ENCODE data around the gene PDX1. TPM values are rescaled to one million over a fixed set of nuclear protein-coding genes. Genes with fewer than 3 reads are reported as not detected.

PDX1 gene
- total RNA-seq, 1 experiment from 2014 or later: 1.7 TPM

- Histone ChIP-seq H2AFZ (ENCODE audit: low read depth, low read length, poor library complexity, severe bottlenecking) (no peak overlapping the region), H3K27ac (ENCODE audit: low read depth, low read length) (no peak overlapping the region), H3K4me2 (ENCODE audit: low read length) (no peak overlapping the region), H3K4me1 (ENCODE audit: control insufficient read depth in 1 of 2, insufficient read depth in 2 of 2, low read length in 2 of 2) (peaks cover 5 to 20% of the 10 kb centered on the region in 2 experiments; a peak in 3 of 4 replicates), H3K9me3 (ENCODE audit: control insufficient read depth in 1 of 2, insufficient read depth in 1 of 2, low read depth in 1 of 2, low read length in 2 of 2) (no peaks in the 10 kb centered on the region), H3K9ac (ENCODE audit: low read length) (no peak overlapping the region), H3K9me2 (ENCODE audit: insufficient read depth) (no peaks in the 10 kb centered on the region), H3K36me3 (ENCODE audit: control insufficient read depth in 1 of 2, insufficient read depth in 2 of 2, low read length in 2 of 2) (no peaks in the 10 kb centered on the region), H3K4me3 (replicated peaks in 1 of 2; ENCODE audit: low read depth in 1 of 2, low read length in 2 of 2) (no peak overlapping the region), H3K79me2 (ENCODE audit: insufficient read depth, low read length) (no peaks in the 10 kb centered on the region), H4K20me1 (ENCODE audit: insufficient read depth) (no peaks in the 10 kb centered on the region), H3K27me3 (ENCODE audit: insufficient read depth, low read length) (no peaks in the 10 kb centered on the region)
- DNase-seq (ENCODE audit: low read depth, low spot score) (no peak), ATAC-seq (no peak)
- BruUV-seq (replicated peaks): no TSS peak
- ChIA-PET POLR2A (no interaction called here), CTCF (no interaction called here), RAD21 (ENCODE audit: low non-redundant PET in 1 of 2, low total read pairs in 2 of 2, uncharacterized antibody in 2 of 2, unreplicated experiment in 2 of 2) (no interaction called here)
- intact Hi-C loops (cut with micrococcal nuclease): no loop called here
- TF ChIP-seq ZNF274 (IDR thresholded peaks at IDR 0.05; ENCODE audit: low read depth, low read length): no peak
- TF ChIP-seq TCF7L2 (IDR thresholded peaks at IDR 0.05; ENCODE audit: borderline replicate concordance, extremely low read depth, insufficient read depth, insufficient read length): no peak
- no peak for TF ChIP-seq POLR2AphosphoS5 (IDR thresholded peaks at IDR 0.05; ENCODE audit: low read depth, low read length)
- no peak for TF ChIP-seq YY1 (IDR thresholded peaks at IDR 0.05; ENCODE audit: extremely low read depth, insufficient replicate concordance, low read depth, low read length)
- TF ChIP-seq ZBTB33 (IDR thresholded peaks at IDR 0.05; ENCODE audit: extremely low read depth, insufficient replicate concordance, low read length): no peak
- no peak for TF ChIP-seq SIN3A (IDR thresholded peaks at IDR 0.05; ENCODE audit: low read depth)
- no peak for TF ChIP-seq SRF (IDR thresholded peaks at IDR 0.05; ENCODE audit: low read depth)
- no peak for TF ChIP-seq ZFX (IDR thresholded peaks at IDR 0.05)
- TF ChIP-seq JUND (IDR thresholded peaks at IDR 0.05): no peak
- no peak for TF ChIP-seq ELF1 (IDR thresholded peaks at IDR 0.05; ENCODE audit: borderline replicate concordance, low read depth)
- no peak for TF ChIP-seq FOSL1 (IDR thresholded peaks at IDR 0.05; ENCODE audit: low read depth)
- TF ChIP-seq CBX3 (IDR thresholded peaks at IDR 0.05; ENCODE audit: low read depth): no peak
- TF ChIP-seq REST (IDR thresholded peaks at IDR 0.05; ENCODE audit: low read depth): no peak
These were observed 4.2 kb downstream of the PDX1 start for GRCh38 chr13:27923794-27924528.

Measured in HCT116 (cell line).